ENCODE results near the gene PHB1.
A peak's percentile ranks its signal among the peaks of the same experiment; 100 is the strongest.

PHB1 gene

DNA sequence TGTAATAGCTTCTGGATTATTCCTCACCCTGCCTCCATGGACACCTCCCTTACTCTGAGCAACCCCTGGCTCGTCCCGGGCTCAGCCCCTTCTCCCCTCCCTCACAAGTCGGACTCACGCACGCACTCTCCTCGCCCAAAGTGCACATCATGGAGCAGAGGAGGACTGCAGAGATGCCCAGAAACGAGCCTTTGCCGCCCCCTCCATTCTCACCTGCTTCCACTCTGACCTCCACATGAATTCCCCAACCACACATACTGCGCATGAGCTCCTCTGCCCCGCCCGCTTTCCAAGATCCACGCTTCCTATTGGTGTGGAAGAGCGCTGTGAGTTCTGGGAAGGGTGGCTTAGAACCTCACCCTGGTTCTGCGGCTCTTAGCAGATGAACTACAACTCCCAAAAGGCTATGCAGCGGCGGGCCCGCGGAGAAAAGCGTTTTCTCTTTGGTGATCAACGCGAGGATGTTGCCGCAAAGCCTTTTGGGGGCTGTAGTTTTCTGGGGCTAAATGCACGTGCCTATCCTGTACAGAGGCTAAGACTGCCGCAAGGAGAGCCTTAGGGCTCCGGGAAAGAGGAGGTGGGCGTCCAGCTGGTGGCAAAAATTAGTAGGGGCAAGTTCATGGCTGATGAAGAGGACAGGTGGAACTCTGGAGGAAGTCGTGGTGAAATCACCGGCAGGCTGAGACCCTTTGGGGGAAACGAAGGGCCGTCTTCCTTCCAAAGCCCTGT is at the start of gene PHB1:
PHB1 (minus strand) TSS at position 261 of the 729 bp plus-strand sequence. CDS start 1,618 bp downstream, outside the sequence.
- peak; percentile 99 for DNase-seq

DNA sequence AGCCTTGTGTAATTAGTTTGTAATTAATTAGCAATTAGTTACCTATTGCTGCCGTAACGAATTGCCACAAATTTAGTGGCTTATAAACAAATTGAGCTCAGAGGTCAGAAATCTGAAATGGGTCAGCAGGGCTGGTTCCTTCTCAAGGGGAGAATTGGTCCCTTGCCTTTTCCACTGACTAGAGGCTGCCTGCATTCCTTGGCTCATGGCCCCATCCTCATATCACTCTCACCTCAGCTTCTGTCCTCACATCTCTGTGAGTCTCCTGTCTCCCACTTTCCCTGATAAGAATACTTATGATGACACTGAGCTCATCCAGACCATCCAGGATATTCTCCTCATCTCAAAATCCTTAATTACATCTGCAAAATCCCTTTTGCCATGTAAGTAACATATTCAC is 49.4 kb upstream of the PHB1 start:
- DNase-seq = no peak

DNA sequence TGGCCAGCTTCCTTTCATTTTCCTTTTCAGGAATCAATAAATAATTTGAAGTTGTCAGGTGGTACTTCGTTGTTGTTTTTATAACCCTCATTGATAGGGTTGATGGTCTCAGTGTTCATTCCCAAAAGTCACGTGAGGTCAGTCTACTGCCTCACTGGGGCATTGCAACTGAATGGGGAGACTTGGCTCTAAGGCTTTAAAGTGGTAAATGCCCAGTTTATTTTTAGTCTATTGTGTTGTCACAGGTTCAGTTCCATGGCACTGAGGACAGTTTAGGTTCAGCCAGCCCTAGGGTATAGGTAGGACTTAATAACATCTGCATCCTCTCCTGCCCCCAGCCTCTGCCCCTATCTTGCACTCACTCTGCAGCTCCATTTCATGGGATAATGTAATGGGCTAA is 46.9 kb upstream of the PHB1 start:
- no peak for DNase-seq

DNA sequence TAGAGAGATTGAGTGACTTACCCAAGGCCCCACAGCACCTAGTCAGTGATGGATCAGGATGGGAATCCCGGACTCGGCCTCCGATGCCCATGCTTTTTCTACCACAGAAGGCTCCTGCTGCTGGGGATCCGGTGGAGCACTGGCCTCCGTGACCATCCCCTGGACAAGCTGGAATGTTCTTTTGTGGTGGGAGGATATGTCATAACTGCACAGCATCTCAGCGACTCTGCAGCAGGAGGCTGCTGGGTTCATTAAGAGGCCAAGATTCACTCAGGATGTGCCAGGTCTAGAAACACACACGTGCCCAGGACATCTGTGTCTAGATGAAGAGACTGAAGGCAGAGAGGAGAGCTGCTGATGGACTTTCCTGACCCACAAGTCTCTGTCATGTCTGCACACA is 45.7 kb upstream of the PHB1 start:
- DNase-seq = no peak

DNA sequence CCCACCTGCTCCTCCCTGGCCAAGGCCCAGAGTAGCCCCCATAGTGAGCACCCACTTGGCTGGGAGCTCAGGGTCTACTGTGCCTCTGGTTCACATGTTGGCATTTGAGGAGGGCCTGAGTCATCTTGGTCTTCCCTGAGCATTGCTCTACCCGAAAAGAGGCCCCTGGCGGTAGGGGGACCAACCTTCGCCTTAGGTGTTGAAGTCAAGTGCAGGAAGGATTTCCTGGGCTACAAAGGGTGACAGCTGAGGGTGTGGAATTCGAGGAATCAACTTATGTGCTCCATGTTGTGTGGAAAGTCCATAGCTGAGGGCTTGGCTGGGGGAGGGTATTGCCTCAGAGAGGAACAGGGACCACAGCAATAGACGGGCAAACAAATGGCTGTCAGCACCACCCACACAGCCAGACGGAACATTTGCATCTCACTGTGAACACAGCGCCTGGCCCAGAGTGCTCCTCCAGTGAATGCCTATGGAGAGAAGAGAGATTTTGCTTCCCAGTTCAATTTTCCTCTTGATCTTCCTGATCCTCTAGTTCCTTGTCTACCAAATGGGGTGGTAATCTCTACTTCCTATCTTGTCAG is 44.8 kb upstream of the PHB1 start:
- DNase-seq = no peak

DNA sequence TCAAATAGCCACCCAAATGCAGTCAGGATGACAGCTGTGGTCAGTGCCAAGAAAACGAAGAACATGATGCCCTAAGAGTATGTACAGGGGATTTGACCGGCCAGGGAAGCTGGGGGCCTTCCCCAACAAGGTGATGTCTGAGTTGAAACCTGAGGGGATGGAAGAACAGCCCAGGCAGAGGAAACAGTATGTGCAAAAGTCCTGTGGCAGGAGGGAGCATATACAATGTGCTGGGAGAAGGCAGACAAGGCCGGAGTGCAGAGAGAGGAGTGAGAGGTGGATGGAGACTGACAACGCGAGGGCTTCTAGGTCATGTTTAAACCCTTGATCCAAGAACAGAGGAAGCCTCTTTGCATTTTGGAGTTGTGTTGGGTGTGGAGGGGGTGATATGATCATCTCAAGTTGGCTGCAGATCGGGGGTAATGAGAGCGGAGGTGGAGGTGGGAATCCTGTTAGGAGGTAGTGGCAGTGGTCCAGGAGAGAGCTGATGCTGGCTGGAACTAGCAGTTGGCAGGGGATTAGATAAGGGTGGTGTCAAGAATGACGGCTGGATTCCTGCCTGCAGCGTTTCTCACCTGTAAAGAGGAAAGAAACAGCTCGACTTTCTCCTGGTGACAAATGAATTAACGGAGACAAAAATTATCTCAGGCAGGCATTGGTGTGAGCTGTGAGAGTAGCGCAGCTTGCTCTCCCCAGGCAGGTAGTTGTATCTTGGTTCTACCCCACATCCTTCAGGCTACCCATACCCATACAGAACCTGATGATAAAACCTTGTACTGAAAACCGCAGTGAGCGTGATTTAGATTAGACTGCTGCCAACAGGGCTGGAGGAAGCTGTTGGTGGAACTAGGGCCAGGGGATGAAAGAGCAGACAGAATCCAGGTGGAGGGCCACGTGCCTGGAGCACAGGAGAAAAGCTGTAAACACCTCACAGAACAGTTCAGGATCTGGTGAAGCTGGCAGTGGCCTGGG is 43.2 kb upstream of the PHB1 start:
- no peak for DNase-seq

DNA sequence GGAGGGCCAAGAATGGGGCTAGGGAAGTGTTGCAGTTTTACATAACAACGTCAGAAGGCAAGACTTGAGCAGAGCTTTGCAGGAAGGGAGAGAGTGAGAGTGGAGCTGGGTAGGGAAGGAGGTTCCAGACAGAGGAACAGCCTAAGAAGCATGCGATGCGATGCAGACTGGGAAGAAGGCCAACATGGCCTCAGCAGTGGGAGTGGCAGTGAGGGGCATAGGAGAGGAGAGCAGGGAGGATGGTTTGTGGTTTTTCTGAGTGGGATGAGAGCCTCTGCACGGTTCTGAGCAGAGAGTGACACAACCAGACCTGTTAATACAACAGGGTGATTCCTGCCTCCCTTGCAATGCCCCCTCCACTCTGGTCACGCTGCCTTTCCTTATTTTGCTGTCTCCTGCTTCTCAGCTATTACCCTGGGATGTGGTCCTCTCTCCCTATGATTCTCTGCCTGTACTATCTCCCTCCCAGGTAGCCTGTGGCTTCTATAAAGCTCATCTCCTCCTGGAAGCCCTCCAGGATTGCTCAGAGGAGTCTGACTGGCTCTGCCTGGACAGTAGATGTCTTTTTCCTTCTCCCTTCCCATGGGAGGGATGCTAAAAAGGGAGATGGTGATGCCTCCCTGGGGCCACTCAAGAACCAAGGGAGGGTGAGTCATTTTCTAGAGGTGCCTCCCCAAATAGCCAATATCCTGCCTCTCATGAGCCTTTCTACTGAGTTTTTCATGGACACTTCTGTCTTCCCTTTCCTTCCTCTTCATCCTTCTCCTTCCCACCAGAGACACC is 41.7 kb upstream of the PHB1 start:
- no peak for DNase-seq

DNA sequence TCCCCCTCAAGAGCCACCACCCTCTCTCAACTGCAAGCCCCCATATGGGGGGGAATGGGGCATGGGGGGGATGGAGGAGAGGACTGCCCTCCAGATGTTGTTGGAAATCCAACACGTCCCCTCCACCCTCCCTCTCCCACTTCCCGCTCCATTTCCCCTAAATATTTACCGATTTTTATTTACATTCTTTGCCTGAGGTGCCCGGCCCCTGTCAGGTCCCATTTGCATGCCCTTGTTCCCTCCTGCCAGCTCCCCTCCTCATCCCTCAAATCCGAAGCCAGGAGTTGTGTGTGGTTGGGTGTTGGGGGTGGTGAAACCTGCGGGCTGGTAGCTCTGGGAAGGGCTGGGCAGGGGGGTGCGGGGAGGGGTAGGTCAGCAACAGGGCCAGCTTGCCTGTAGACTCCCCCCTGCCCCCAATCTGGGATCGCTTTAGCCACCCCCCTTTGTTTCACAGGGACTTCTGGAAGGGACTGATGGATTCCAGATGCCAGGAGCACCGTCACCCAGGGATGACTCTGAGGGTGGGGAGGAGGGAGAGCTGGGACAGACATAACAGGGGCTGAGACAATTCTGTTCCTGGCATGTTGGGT is 40.7 kb upstream of the PHB1 start:
- DNase-seq = no peak

DNA sequence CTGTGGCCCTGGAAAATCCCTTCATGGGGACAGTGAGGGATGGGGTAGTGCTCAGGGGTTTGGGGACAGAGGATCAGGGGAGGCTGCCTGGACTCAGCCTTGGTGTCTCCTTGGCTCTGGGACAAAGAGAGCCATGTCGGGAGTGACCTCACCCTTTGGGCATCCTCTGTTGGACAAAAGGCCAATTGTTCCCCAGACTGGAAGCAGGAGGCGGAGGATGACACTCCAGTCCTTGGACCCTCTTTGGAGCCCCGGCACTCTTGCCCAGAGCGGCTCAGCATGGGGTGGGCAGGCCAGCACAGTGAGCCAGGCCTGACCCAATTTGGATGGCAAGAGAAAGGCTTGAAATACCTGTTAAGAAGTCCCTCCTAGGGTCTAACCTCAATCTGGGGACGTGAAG is 39.4 kb upstream of the PHB1 start:
- no peak for DNase-seq

DNA sequence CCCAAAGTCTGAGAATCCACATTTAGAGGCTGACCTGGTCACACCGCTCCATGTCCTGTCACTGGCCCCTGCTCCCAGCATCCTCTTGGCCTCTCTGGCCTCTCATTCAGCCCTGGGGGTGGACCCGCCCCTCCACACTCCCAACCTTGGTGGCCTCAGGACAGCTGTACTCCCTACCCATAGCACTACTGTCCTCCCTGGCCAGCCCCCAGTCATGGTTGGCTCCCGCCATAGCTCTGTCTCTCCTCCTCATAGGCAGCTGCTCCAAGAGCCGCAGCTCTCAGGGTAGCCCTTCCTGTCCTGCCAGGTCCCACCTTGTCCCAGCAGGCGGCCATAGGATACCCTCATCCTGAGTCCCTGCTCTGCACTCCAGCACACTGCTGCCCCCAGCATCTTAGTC is 38.0 kb upstream of the PHB1 start:
- no peak for DNase-seq

DNA sequence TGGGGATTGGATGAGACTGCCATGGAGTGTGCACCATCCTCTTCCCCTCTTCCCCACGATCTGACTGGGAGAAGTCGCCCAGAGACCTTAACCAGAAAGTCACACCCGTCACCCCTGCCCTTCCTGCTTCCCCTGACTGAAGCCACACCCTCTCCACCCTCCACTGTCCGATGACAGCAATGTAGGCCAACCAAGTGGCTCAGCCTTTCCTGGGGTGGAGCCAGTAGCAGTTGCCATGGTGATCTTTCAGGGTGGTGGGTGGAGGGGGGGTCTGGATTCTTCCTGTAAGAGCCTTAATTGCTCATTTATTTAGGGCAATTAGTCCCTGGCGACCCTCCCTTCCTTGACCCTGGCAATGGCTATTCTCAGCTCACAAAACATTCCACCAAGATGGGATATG is 37.5 kb upstream of the PHB1 start:
- DNase-seq = no peak

DNA sequence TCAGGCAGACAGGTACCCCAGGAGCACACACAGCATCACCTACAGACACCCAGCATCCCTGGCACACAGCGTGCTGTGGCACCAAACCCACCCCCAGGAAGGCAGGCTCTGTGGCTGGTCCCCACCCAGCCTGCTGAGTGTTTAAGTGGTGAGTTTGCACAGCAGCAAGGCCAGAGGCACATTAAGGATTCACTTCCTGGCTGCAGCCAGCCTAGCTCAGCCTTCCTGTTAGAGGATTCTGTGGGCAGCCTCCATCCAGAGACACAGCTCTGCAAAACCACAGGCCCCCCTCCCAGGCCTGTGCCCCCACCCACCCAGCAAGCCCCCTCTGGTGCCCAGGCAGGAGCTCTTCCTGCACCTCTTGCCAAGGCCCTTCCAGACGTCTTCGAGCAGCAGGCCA is 36.1 kb upstream of the PHB1 start:
- no peak for DNase-seq

DNA sequence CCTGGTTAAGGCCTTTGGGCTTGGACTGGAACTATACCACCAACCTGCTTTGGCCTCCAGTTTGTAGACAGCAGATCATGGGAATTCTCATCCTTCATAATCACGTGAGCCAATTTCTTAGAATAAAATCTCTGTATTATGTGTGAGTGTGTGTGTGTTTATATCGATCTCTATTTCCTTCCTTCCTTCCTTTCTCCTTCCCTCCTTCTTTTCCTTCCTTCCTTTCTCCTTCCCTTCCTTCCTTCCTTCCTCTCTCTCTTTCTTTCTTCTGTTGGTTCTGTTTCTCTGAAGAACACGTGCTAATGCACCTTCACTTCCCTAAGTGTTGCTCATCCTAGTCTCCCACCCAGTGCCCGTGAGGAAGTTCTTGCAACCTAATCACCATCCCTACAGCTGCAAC is 35.5 kb upstream of the PHB1 start:
- no peak for DNase-seq

DNA sequence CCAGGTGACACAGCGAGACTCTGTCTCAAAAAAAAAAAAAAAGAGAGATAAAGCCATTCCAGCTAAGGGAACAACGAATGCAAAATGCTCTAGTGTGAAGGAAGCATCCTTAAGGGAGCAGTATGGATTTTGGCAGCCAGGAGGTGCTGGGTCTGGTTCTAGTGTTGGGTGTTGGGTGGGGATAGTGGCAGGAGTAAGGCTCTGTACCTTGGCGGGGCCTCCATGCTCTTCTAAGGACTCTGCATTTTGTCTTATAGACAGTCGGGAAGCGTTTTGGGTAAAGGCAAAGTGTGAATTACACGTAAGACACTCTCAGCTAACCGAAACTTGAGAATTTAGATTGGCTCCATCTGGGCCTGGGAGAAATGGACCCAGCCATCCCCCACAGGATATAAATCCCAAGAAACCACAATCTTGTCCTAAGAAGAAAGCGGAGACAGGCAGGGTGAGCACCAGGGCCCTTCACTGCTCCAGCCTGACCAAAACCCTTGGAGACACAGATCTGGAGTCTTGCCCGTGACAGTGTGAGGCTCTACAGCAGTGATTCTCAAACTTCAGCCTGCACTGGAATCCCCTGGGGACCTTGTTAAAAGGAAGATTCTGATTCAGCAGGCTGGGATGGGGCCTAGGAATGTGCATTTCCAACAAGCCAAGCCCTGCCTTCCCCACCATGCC is 33.1 kb upstream of the PHB1 start:
- no peak for DNase-seq

DNA sequence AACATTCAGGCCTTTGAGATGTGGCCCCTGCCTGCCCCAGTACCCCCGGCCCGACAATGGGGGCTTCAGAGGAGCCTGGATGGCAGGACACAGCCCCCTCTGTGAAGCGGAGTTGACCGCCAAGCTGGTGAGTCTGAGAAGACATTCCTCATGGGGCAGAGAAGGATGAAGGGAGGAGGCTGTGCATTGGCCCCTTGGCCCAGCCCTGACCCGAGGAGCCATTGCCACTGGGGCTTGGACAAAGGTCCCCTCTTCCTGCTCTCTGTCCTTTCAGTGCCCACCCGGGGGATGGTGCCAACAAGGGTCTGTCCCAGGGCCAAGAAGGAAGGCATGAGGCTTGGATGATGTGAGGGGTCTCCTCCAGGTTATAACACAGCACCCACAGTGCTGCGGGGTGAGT is 30.9 kb upstream of the PHB1 start:
- DNase-seq = no peak

DNA sequence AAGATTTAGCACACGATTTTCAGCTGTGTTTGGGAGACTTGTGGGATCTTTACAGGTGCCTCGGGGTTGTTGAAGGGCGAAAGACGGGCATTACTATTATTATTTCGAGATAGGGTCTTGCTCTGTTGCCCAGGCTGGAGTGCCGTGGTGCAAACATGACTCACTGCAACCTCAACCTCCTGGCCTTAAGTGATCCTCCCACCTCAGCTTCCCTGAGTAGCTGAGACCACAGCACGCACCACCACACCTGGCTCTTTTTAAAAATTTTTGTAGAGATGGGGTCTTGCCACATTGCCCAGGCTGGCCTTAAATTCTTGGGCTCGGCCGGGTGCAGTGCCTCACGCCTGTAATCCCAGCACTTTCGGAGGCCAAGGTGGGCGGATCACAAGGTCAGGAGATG is 29.7 kb upstream of the PHB1 start:
- DNase-seq = no peak

DNA sequence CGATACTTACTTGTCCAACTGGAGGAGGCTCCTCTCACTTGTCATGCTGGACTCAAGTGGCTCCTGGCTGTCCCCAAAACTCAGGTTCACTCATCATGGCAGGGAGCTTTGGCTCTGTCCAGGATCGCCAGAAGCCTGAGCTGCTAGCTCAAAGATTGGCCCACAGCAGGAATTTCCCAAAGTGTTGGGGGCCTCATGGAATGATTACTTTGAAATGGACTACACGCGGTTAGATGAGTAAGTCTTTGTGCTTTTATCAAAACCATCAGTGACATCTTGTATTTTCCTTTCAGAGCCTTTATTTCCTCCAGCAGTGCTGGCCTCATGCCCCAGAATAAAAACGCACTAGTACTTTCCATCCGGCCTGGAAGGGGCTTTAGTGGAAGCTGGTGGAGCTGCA is 29.2 kb upstream of the PHB1 start:
- DNase-seq = no peak

DNA sequence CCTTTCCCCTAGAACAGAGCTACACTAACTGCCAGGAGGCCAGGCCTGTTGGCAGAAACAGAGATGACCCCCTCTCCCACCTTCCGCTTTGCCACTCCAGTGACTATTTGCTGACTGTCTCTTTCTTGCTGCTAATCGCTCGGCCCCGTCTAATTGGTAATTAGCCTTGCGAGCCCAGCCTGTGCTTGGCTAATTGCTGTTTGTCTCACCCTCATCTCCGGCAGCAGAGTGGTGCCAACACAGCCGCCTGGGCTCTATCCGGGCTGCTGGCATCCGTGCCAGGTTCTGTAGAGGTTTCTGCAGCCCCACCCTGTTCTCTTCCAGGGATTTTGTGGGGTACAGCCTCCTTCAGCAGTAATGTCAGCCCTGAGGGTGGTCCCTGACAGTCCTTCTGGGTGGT is 27.4 kb upstream of the PHB1 start:
- no peak for DNase-seq

DNA sequence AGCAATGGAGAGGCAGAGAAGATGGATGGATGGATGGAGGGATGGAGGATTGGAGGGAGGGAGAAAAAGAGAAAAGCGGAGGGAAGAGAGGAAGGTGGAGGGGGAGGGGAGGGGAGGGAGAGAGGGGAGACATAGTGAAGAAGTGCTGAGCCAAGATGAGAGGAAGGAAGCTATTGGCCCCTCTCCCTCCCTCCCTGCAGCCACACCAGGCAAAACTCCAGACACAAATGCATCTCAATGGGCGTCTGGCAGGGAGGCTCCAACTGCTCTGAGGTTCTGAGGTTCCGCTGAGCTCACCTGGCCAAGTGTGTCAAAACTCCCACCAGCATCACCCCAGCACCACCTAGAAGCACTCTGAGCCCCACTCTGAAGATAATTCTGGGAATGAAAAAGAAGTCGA is 26.9 kb upstream of the PHB1 start:
- DNase-seq = no peak

DNA sequence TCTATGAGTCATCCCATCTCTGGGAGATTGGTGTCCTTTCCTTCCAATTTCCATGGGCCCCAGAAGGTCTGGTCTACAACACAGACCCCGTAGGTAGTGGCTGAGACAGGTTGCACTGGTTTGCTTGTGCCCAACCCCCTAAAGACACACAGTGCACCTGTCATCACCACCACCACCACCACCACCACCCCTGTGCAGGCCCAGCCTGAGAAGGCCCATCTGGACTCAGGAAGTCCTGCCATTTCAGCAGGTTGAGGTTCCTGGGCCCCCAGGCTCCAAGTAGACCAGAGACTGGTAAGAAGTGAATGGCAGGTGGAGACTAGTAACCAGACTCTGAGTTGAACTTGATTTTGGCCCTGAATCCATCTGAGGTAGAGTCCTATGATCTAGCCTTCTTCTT is 25.9 kb upstream of the PHB1 start:
- DNase-seq = no peak

DNA sequence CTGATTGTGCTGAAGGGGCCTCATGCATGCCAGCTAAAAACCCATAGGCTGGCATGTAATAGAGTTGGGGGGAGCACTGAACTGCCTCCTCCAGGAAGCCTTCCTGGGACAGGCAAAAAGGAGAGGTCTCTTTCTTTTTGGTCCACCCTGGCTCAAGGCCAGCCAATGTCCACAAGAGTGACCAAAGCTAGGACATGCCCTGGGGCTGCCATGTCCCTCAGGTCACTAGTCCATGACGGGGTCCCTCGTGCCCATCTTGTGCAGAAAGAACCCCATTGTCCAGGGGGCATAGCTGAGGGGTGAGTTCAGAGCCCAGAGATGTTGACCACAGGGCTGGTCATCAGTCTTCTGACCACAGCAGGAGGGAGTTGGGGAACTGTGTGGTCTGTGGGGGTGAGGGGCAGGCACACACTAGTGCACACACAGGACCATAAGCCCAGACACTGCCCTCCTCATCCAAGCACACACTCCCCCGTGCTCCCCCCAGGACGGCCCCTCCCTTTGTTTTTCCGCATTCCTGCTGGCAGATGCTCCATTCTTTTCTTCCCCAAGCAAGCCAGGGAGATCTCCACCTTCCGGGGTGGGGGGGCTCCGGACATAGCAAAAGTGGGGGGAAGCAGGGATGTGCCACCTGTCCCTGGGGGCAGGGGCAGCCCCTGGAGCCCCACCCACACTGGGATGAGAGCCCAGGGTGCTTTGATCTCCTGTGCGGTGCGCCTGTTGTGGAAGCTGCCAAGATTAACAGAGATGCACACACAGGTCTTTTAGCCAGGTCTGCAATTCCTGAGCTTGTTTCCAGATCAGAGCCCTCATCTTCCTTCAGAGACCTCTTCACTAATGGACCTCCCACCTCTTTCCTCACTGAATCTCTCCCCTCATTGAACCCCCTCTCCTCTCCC is 25.2 kb upstream of the PHB1 start:
- no peak for DNase-seq

Measured in SHP77 treated with DMSO at 0.1 percent for 48 hours (cell line).